Urinary bladder (tissue), 4 donors: ENCODE results near the gene ITPKB. TPM values are rescaled to one million over a fixed set of nuclear protein-coding genes. Genes with fewer than 3 reads are reported as not detected.
"Not testable (repeated sequence)": the region's sequence is repeated elsewhere in the genome, so short reads cannot be mapped to it uniquely, and the experiment has no call there.

Experiments
- DNase-seq: peaks from one replicate; pipeline ENCODE4 v3.0.0-alpha.2; 2015; ENCODE audit errors: extremely low spot score
- H3K27ac ChIP-seq: one replicate; pipeline ENCODE4 v1.5.1; 2013; ENCODE audit warnings: low read depth, mild to moderate bottlenecking, moderate library complexity
- H3K36me3 ChIP-seq: one replicate; pipeline ENCODE4 v1.6.1; 2013; ENCODE audit warnings: mild to moderate bottlenecking, moderate library complexity; ENCODE audit not compliant: insufficient read depth
- H3K4me1 ChIP-seq: one replicate; pipeline ENCODE4 v1.6.1; 2013; ENCODE audit warnings: mild to moderate bottlenecking, moderate library complexity; ENCODE audit not compliant: insufficient read depth
- H3K4me3 ChIP-seq: one replicate; pipeline ENCODE4 v1.5.1; 2013; ENCODE audit warnings: low read depth, low read length
- WGBS: extraction: QIAGEN DNeasy Blood & Tissue Kit; methylation state at CpG from one replicate; pipeline ENCODE4 v1.1.7; 2013; 5-methylcytosine and 5-hydroxymethylcytosine counted together
- polyA plus RNA-seq: library from polyadenylated mRNA; stranded (reverse); fragments of 200-250 nt; gene quantifications from one replicate; pipeline ENCODE4 v1.2.3, GENCODE V29; 2013
- total RNA-seq: library from RNA; depleted of rRNA; stranded (reverse); fragments of >200 nt; gene quantifications from one replicate; pipeline ENCODE4 v1.2.3, GENCODE V29; 2014
- donor health status: healthy with polysubstance abuse.
- donor health status: healthy.

ITPKB gene
- total and polyA plus RNA-seq, 2 donors = 21.6 to 62.3 TPM

DNA sequence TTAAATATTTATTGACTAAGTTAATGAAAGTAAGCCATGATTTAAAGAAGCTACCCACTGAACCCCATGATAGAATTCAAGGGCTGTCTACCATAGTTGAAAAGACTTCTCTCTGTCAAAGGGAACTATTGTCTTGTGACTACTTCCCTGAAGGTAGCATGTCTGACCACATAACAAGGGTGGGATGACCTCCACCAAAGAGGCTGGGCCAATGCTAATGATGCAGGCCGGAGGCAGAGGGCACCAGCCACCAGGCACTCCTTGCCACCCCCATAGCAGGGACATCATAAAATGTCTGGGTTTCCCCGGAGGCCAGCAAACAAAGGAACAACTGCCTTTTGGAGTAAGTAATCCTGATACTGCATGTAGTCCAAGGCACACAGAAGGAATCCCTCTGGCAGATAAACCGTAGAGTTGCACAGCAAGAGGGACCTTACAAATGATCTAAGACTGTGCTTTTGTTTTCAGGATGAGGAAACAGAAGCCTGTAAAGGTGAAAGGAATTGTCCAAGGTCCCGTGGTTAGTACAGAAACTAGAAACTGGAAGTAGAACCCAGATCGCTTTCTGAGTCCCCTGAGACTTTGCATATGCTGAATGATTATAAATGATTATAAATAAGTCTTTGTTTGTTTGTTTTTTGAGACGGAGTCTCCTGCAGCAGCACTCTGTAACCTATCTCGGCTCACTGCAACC, 33.5 kb upstream of the ITPKB start:
- WGBS = 76% methylated on average over 7 of the region's 7 CpGs
- DNase-seq = no peak
- Histone ChIP-seq H3K4me1 (no peaks in the 10 kb centered on the region), H3K36me3 (no peaks in the 10 kb centered on the region), H3K4me3 (no peak overlapping the region), H3K27ac (no peak overlapping the region)

DNA sequence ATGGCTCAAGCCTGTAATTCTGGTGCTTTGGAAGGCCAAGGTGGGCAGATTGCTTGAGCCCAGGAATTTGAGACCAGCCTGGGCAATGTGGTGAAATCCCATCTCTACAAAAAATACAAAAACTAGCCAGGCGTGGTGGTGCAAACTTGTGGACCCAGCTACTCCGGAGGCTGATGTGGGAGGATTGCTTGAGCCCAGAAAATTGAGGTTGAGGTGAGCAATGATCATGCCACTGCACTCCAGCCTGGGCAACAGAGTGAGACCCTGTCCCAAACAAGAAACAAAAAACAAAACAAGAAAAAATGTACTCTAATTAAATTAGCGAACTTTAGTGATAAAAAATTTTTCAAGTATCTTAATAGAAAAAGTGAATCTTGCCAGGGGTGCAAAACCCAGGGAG, 28.1 kb upstream of the ITPKB start:
- H3K4me1 ChIP-seq, H3K4me3 ChIP-seq, H3K27ac ChIP-seq, H3K36me3 ChIP-seq, DNase-seq: not testable (repeated sequence)
- 98% methylated on average over 3 of the region's 3 CpGs for WGBS

DNA sequence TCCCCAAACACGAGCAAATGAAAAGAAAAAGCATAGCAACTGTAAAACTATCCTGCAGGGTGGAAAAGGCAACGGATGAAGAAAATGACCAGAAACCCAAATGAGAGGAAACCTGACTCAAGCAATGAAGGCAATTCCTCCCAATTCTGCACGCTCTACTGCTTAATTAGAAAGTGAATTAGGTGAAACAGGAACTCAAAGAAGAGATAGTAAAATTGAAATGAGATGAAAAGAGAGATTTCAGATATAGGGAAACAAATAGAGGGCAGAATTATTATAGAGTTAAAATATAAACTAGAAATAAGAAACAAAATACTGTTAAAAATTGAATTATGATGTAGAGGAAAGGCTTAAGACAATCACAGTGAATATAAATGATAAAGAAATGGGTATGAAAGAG, 27.5 kb upstream of the ITPKB start:
- Histone ChIP-seq H3K4me1 (no peaks in the 10 kb centered on the region), H3K4me3 (no peak overlapping the region), H3K36me3 (no peaks in the 10 kb centered on the region), H3K27ac (no peak overlapping the region)
- 82% methylated on average over 3 of the region's 3 CpGs for WGBS
- DNase-seq = no peak

DNA sequence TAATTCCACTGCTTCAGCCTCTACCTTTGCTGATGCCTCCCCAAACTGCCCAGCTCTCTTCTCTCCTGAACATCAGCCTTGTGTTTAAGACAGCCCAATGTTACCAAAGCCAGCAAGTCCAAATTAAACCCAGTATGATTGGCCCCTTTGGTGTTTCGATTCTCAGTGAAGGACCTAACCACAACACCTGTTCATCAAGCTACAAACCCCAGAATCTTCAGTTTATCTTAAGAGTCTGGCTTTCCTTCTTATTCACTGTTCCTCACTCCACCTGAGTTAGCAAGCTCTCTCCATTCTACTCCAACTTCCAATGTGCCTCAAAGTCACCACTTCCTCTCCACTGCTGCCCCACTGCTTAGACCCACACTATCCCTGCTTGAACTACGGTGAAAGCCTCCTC, 25.5 kb upstream of the ITPKB start:
- Histone ChIP-seq H3K4me1 (no peaks in the 10 kb centered on the region), H3K27ac (no peak overlapping the region), H3K4me3 (no peak overlapping the region), H3K36me3 (no peaks in the 10 kb centered on the region)
- 90% methylated on average over 2 of the region's 2 CpGs for WGBS
- DNase-seq = no peak

DNA sequence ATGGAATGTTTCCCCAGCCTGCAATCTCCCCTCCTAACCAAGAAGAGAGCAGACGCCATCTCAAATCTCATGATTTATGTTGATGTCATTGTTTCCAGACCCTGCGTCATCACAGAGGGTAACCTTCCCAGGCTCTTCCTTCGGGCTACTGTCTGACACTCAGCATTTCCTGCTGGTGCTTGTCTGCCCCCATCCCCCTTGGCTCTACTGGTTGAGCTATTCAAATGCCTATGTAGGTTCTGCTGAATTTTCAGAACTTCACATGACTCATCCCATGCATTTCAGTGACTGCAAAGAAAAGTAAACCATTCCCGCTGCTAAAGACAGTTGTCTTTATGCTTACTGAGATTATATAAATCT, 24.8 kb upstream of the ITPKB start:
- no peak overlapping the region for H3K4me3 ChIP-seq
- H3K36me3 ChIP-seq = no peaks in the 10 kb centered on the region
- WGBS = 34% methylated on average over 4 of the region's 4 CpGs
- H3K4me1 ChIP-seq = no peaks in the 10 kb centered on the region
- DNase-seq = no peak
- H3K27ac ChIP-seq = no peak overlapping the region

DNA sequence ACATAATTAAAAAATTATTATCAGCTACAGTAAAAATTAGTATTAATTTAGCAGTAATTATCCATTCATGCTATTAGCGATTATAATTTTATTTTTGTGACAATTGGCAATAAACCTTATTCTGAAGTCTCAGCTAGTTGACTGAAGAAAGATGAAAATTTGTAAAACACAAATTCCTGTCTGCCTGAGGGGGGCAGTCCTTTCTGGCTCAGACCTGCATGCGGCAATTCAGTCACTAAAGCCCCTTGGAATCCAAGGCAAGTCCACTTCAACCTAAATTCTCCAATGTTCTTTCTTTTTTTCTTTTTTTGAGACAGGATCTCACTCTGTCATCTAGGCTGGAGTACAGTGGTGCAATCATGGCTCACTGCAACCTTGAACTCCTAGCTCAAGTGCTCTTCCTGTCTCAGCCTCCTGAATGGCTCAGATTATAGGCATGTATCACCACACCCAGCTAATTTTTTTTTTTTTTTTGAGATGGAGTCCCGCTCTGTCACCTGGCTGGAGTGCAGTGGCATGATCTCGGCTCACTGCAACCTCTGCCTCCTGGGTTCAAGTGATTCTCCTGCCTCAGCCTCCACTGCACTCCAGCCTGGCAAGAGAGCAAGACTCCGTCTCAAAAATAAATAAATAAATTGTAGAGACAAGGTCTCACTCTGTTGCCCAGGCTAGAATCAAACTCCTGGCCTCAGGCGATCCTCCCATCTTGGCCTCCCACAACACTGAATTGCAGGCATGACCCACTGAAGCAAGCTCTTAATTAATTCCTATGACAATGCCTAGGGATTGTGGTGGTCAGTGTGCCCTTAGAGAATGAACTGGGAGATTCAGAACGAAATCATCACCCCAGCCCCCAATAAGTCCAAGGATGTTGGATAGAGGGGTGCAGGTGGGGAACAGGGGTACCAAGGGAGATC, 24.2 kb upstream of the ITPKB start:
- H3K27ac ChIP-seq = no peak overlapping the region
- H3K4me3 ChIP-seq = no peak overlapping the region
- no peaks in the 10 kb centered on the region for H3K36me3 ChIP-seq
- 87% methylated on average over 7 of the region's 7 CpGs for WGBS
- no peaks in the 10 kb centered on the region for H3K4me1 ChIP-seq
- no peak for DNase-seq

DNA sequence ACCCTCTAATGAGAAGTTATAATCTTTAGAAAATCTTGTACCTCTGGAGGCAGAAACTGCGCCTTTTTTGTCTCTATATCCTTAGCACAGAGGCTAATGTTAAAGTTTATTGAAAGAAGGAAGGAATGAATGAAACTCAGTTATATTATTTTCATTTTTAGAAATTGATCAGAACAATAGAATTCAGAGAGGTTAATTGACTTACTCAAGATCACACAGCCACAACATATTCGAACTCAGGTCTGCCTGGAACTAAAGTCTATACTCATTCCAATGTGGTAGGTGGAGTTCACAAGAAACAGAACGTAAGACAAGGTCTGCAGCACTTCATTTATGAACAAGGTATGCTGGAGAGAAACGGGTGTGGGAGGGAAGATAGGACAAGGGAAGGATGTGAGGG, 23.0 kb upstream of the ITPKB start:
- Histone ChIP-seq H3K27ac (no peak overlapping the region), H3K4me3 (no peak overlapping the region), H3K36me3 (no peaks in the 10 kb centered on the region), H3K4me1 (no peaks in the 10 kb centered on the region)
- no peak for DNase-seq
- WGBS = 86% methylated on average over 4 of the region's 4 CpGs

DNA sequence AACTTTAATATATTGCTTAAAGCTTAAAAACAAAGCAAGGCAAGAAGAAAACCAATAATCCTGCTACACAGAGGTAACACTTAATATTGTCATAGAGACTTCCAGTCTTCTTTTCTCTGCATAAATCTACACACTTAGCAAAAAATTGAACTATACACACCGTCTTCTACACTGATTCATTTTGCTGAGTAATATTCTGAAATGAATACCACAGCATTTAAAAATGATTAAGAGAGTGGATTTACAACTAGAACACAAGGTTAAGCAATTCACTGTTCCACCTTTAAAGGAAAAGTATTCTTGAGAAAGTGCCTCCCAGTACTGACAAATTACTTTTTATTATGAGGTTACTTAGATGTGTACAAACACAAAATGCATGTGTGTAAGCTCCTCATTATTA, 22.2 kb upstream of the ITPKB start:
- Histone ChIP-seq H3K4me3 (no peak overlapping the region), H3K4me1 (no peaks in the 10 kb centered on the region), H3K27ac (no peak overlapping the region), H3K36me3 (no peaks in the 10 kb centered on the region)
- WGBS = 43% methylated on average over 1 of the region's 1 CpG
- no peak for DNase-seq

DNA sequence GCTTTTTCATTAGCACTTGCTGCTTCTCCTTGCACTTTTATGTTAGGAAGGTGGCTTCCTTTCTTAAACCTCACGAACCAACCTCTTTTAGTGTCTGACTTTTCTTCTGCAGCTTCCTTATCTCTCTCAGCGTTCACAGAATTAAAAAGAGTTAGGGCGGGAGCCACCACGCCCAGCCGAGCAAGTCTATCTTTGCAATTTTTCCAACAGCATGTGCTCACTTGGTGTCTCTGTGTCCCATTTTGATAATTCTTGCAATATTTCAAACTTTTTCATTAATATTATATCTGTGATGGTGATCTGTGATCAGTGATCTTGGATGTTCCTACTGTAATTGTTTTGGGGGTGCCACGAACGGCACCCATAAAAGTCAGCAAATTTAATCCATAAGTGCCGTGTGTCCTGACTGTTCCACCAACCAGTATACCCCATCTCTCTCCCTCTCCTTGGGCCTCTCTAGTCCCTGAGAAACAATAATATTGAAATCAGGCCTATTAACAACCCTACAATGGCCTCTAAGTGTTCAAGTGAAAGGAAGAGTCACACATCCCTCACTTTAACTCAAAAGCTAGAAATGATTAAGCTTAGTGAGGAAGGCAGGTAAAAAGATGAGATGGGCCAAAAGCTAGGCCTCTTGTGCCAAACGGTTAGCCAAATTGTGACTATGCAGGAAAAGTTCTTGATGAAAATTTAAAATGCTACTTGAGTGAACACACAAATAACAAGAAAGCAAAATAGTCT, 15.9 kb upstream of the ITPKB start:
- DNase-seq = no peak
- Histone ChIP-seq H3K4me3 (no peak overlapping the region), H3K36me3 (no peaks in the 10 kb centered on the region), H3K4me1 (no peaks in the 10 kb centered on the region), H3K27ac (no peak overlapping the region)
- WGBS = 88% methylated on average over 9 of the region's 9 CpGs

DNA sequence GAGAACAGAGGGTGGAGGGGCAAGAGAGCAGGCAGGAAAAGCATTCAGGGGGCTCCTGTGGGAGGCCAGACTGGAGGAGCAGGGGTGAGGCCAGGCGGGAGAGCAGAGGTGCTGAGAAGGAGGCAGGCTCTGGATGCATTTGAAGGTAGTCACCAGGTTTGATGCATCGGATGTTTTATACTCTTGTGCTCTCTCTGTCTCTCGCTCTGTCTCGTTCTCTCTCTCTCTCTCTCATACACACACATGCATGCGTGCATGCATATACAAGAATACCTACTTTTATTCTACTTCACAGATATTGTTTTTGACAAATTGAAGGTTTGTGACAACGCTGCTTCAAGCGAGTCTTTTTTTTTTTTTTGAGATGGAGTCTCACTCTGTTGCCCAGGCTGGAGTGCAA, 15.0 kb upstream of the ITPKB start:
- no peaks in the 10 kb centered on the region for H3K36me3 ChIP-seq
- no peak overlapping the region for H3K27ac ChIP-seq
- WGBS = 98% methylated on average over 7 of the region's 7 CpGs
- DNase-seq = no peak
- no peak overlapping the region for H3K4me3 ChIP-seq
- no peaks in the 10 kb centered on the region for H3K4me1 ChIP-seq

DNA sequence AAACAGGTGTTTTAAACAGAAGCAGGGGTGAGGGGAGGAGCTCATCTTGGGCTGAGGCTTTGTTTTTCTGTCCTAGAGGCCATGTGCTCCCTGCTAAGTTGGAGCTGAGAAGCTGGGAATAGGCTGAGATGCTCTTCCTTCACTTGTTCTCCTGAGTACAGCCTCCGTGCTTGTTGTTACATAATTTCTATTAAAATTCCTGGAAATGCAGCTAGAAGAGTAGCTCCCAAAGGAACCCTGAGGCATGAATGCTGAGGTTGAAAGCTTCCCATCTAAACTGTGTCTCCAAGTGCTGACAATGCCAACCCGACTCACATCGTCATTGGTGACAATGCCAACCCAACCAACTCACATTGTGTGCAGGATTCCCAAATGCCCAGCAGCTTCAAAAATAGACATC, 12.6 kb upstream of the ITPKB start:
- Histone ChIP-seq H3K27ac (no peak overlapping the region), H3K36me3 (no peaks in the 10 kb centered on the region), H3K4me1 (no peaks in the 10 kb centered on the region), H3K4me3 (no peak overlapping the region)
- 79% methylated on average over 3 of the region's 3 CpGs for WGBS
- DNase-seq = no peak

DNA sequence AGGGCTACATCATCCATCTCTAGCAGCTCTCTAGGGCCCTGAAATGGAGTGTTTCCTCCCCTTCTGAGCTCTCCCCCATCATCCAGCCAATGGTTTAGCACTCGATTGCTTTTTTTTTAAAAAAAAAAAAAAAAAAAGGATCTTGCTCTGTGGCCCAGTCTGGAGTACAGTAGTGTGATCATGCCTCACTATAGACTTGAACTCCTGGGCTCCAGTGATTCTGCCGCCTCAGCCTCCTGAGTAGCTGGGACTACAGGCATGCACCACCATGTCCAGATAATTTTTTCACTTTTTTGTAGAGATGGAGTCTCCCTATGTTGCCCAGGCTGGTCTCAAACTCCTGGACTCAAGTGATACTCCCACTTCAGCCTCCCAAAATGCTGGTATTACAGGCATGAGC, 12.1 kb upstream of the ITPKB start:
- Histone ChIP-seq H3K27ac (no peak overlapping the region), H3K4me3 (no peak overlapping the region), H3K36me3 (no peaks in the 10 kb centered on the region), H3K4me1 (no peaks in the 10 kb centered on the region)
- no peak for DNase-seq
- 90% methylated on average over 2 of the region's 2 CpGs for WGBS

DNA sequence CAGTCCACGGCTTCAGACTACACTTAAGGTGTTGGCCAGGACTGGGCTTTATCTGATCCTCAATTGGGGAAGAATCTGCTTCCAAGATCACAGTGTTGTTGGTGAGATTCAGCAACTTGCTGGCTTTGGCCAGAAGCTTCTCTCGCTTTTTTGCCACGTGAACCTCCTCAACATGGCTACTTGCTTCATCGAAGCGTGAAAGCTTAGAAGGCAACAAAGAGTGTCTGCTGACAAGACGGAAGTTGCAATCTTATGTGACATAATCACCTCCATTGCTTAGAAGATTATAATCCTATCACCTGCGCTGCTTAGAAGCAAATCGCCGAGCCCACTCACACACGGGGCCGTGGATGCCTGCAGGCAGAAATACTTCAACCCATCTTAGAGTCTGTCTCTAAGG, 10.4 kb upstream of the ITPKB start:
- Histone ChIP-seq H3K4me3 (no peak overlapping the region), H3K4me1 (no peaks in the 10 kb centered on the region), H3K27ac (no peak overlapping the region), H3K36me3 (no peaks in the 10 kb centered on the region)
- no peak for DNase-seq
- 87% methylated on average over 11 of the region's 11 CpGs for WGBS

DNA sequence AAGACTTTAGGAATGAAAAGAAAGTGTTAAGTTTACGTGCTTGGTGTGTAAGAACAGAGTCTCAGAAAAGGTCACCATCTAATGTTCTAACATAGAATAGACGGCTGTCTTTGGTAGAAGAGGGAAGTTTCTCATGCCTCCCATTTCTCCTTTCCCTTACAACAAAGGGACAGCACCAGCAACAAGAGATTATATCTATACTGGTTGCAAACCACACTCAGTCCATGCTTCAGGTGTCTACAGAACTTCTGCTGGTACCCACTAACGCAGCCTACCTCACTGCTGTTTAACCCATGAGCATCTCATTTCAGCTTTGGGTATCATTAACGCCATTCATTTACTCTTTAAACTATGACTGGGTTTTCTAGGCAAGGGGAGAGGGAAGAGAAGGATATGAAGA, 9.2 kb upstream of the ITPKB start:
- Histone ChIP-seq H3K4me3 (no peak overlapping the region), H3K4me1 (no peaks in the 10 kb centered on the region), H3K36me3 (no peaks in the 10 kb centered on the region), H3K27ac (no peak overlapping the region)
- WGBS = 84% methylated on average over 4 of the region's 4 CpGs
- no peak for DNase-seq
